SK-N-MC (cell line): ENCODE data around the gene PID1.

Experiments
- EZH2 ChIP-seq: fragments of 200-600 bp; sonication (generic); IDR thresholded peaks from one replicate; pipeline ENCODE4 v1.6.1; 2017; ENCODE audit warnings: antibody characterized with exemption
- FOXP2 ChIP-seq: optimal IDR thresholded peaks from 2 replicates; pipeline ENCODE3; 2011; ENCODE audit warnings: mild to moderate bottlenecking, moderate library complexity; ENCODE audit not compliant: insufficient read depth; ENCODE audit errors: extremely low read length, control extremely low read depth
- POLR2AphosphoS5 ChIP-seq: IDR thresholded peaks from 2 replicates; pipeline ENCODE4 v1.6.1; 2012; ENCODE audit warnings: mild to moderate bottlenecking, low read depth, low read length, borderline replicate concordance

DNA sequence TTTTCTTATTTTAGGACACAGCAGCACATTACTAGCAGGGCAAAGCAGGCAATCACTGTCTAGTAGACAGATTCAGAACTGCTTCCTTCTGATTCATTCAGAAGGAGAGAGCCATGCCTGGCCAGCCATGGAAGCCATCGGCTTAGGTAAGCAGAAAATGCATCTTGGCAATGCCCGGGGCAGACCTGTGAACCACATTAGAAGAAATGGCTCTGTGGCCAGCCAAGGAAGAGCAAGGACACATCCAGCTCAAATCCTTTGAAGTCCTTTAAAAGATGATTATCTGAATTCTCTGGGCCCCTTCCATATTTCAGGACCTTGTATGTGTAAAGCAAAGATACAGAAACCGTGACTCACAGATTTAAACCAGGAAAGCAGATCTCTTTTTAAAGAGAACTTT is 227.4 kb downstream of the PID1 start:
- TF ChIP-seq POLR2AphosphoS5 = no peak
- TF ChIP-seq EZH2 = no peak
- TF ChIP-seq FOXP2 = no peak
